GM21529 (cell line): ENCODE data around the gene CEP131.

Source experiments
- ATAC-seq: cut with Tn5 transposase; IDR thresholded peaks from one replicate; pipeline ENCODE4 v1.9.1; 2021; ENCODE audit not compliant: unreplicated experiment

Gene CEP131

GRCh38 chr17:81189670-81190530 lies 32.9 kb downstream of the CEP131 start:
- ATAC-seq: no peak

GRCh38 chr17:81189016-81189415 lies 33.7 kb downstream of the CEP131 start:
- no peak for ATAC-seq

- no peak for ATAC-seq
Observed at GRCh38 chr17:81188491-81188840, 34.3 kb downstream of the CEP131 start.

GRCh38 chr17:81187586-81188490 lies 34.9 kb downstream of the CEP131 start:
- no peak for ATAC-seq

GRCh38 chr17:81187120-81187519 lies 35.6 kb downstream of the CEP131 start:
- no peak for ATAC-seq

GRCh38 chr17:81186203-81186602 lies 36.6 kb downstream of the CEP131 start:
- no peak for ATAC-seq

- no peak for ATAC-seq
Observed at GRCh38 chr17:81184555-81184954, 38.2 kb downstream of the CEP131 start.

- no peak for ATAC-seq
Observed at GRCh38 chr17:81183807-81184206, 39.0 kb downstream of the CEP131 start.

- ATAC-seq: no peak
Observed at GRCh38 chr17:81183316-81183715, 39.4 kb downstream of the CEP131 start.

GRCh38 chr17:81182596-81182995 lies 40.2 kb downstream of the CEP131 start:
- ATAC-seq: no peak

- ATAC-seq: no peak
Observed at GRCh38 chr17:81181811-81182185, 41.0 kb downstream of the CEP131 start.

GRCh38 chr17:81180836-81181810 lies 41.6 kb downstream of the CEP131 start:
- ATAC-seq: no peak

GRCh38 chr17:81179861-81180260 lies 42.9 kb downstream of the CEP131 start:
- no peak for ATAC-seq

- ATAC-seq: no peak
Observed at GRCh38 chr17:81179220-81179619, 43.5 kb downstream of the CEP131 start.

- no peak for ATAC-seq
Observed at GRCh38 chr17:81178136-81179091, 44.4 kb downstream of the CEP131 start.

GRCh38 chr17:81176666-81177065 lies 46.1 kb downstream of the CEP131 start:
- no peak for ATAC-seq

GRCh38 chr17:81173762-81174155 lies 49.0 kb downstream of the CEP131 start:
- no peak for ATAC-seq

GRCh38 chr17:81173052-81173761 lies 49.6 kb downstream of the CEP131 start:
- no peak for ATAC-seq

GRCh38 chr17:81171941-81172340 lies 50.8 kb downstream of the CEP131 start:
- ATAC-seq: no peak
